Bronchial epithelial cell (primary cell): Measurements from ENCODE around the gene EGFLAM. TPM values are rescaled to one million over a fixed set of nuclear protein-coding genes. Genes with fewer than 3 reads are reported as not detected.

Source experiments
- DNase-seq: peaks from one replicate; pipeline ENCODE4 v3.0.0-alpha.2; 2010; ENCODE audit warnings: low read depth
- FAIRE-seq: peaks from 2 replicates; lab custom pipeline; 2011; peaks lifted over from hg19 to GRCh38; lab: Jason Lieb, UNC
- H3K27me3 ChIP-seq: 2 replicates; pipeline ENCODE4 v1.5.1; 2011; ENCODE audit warnings: low read length; ENCODE audit not compliant: control insufficient read depth, insufficient read depth
- H3K36me3 ChIP-seq: 2 replicates; pipeline ENCODE4 v1.5.1; 2011; ENCODE audit warnings: low read length; ENCODE audit not compliant: control insufficient read depth, insufficient read depth
- H3K4me3 ChIP-seq: 2 replicates; pipeline ENCODE4 v1.5.1; 2011; ENCODE audit warnings: mild to moderate bottlenecking, low read depth, low read length, control low read depth
- total RNA-seq: library from RNA; depleted of rRNA; stranded (reverse); fragments of >200 nt; gene quantifications from 2 replicates; pipeline ENCODE4 v1.2.1, GENCODE V29; 2014
- TF ChIP-seq, protein P1 (sequence below): IDR thresholded peaks from 2 replicates; pipeline ENCODE4 v1.5.1; 2011; ENCODE audit warnings: mild to moderate bottlenecking, moderate library complexity, low read length, control low read depth, inconsistent platforms; ENCODE audit not compliant: insufficient read depth, severe bottlenecking

Gene EGFLAM
- total RNA-seq, 1 donor from 2014 or later: 0.53 TPM

DNA sequence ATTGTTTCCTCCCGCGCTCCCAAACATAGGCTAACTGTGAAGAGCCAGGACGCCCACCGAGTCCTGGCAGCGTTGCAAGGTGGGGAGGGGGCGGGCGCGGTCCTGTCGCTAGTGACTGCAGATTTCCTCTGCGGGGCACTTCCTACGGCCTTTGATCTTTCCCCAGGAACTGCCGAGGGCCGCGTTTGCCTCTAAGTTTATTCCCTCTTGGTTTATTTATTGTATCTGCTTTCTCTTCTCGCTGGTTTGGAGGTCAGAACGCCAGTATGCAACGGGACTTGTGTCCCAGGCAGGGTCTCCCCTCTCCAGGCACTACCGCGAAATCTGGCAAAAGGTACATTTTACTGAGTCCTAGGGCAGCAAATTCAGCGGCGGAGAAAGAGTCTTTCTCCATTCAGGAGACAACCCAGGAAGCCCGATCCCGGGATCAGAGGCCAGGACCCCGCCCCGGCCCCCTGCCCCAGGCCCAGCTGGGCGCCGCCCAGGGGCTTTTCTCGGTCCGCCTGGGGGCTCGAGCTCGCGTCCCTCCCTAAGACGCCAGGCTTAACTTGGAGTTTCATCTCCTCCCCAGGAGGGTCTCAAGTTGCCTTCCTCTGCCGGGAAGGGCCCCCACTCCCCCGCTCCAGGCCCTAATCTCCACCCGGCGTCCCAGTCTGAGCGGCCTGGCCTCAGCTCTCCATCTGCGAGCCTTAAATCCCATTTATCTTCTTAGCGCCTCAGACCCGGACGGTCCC is 884 bp upstream of the EGFLAM start:
- TF ChIP-seq, protein P1, sequence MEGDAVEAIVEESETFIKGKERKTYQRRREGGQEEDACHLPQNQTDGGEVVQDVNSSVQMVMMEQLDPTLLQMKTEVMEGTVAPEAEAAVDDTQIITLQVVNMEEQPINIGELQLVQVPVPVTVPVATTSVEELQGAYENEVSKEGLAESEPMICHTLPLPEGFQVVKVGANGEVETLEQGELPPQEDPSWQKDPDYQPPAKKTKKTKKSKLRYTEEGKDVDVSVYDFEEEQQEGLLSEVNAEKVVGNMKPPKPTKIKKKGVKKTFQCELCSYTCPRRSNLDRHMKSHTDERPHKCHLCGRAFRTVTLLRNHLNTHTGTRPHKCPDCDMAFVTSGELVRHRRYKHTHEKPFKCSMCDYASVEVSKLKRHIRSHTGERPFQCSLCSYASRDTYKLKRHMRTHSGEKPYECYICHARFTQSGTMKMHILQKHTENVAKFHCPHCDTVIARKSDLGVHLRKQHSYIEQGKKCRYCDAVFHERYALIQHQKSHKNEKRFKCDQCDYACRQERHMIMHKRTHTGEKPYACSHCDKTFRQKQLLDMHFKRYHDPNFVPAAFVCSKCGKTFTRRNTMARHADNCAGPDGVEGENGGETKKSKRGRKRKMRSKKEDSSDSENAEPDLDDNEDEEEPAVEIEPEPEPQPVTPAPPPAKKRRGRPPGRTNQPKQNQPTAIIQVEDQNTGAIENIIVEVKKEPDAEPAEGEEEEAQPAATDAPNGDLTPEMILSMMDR: no peak
- Histone ChIP-seq H3K27me3 (peaks cover 33% of the 10 kb centered on the region), H3K4me3 (no peak overlapping the region), H3K36me3 (no peaks in the 10 kb centered on the region)
- DNase-seq: no peak
- no peak for FAIRE-seq

DNA sequence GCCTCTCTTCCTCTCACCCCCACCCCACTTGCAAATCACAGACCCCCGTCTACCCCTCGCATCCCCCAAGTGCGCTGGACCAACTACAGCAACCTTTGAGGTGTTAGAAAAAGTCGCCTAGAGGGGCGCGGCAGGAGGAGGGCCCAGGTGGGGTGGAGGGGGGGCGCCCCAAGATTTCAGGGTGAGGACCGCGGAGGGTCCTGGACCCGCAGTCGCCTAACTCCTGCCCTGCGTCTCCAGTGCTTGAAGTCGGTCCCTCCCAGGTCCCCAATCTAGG is 379 bp upstream of the EGFLAM start:
- Histone ChIP-seq H3K4me3 (no peak overlapping the region), H3K27me3 (peaks cover 33% of the 10 kb centered on the region), H3K36me3 (no peaks in the 10 kb centered on the region)
- FAIRE-seq: no peak
- TF ChIP-seq, protein P1: no peak
- no peak for DNase-seq

DNA sequence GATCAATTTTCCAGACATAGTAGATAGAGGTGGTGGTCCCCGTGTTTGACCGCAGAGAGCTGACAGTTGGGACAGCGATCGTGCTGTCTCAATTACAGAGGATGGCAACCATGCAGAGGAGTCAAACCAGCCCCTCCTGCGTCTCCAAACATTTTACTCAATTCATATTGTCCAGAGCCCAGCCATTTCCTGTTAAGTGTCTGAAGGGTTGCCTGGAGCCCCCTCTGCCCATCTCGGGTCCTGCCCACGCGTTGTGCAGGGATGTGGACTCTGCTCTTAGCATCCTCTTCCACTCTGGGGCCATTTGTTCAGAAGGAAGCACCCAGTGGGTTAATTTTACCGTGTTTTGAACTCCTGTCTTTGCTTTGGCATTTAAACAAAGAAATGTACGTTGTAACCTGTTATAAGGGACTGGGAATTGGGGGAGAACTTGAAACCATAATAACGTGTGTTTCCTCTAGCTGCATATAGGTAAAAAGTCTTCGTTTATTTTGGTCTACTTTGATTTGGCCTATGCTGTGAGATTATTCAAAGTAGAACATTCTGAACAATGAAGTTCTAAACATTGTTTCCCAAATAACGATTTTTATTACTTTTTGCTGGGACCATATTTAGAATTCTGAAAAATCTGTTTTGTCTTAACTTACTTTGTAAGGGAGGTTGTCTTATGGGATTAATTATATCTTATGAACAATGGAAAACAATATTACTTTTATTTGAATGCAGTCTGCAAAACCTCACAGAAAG is 876 bp downstream of the EGFLAM start:
- Histone ChIP-seq H3K36me3 (no peaks in the 10 kb centered on the region), H3K4me3 (no peak overlapping the region), H3K27me3 (peaks cover 33% of the 10 kb centered on the region)
- FAIRE-seq (no peak), DNase-seq (no peak)
- TF ChIP-seq, protein P1: no peak

DNA sequence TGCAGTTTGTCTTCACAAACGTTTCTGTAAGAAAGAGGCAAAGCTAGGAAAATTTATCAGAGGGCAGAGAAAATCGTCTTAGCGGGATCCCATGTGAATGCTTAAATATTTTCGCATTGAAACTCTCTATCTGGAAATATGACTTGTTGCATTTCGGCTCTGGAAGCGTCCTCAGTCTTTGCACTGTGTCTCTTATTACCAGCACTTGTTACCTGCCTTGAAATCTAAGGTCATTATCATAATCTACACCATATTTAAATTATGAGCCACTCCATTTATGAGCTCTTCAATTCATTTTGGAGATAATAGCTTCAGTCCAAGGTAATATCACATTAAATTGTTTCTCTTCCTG is 1.4 kb downstream of the EGFLAM start:
- no peak for DNase-seq
- Histone ChIP-seq H3K27me3 (peaks cover 36% of the 10 kb centered on the region), H3K36me3 (no peaks in the 10 kb centered on the region), H3K4me3 (no peak overlapping the region)
- FAIRE-seq: no peak
- TF ChIP-seq, protein P1: no peak

DNA sequence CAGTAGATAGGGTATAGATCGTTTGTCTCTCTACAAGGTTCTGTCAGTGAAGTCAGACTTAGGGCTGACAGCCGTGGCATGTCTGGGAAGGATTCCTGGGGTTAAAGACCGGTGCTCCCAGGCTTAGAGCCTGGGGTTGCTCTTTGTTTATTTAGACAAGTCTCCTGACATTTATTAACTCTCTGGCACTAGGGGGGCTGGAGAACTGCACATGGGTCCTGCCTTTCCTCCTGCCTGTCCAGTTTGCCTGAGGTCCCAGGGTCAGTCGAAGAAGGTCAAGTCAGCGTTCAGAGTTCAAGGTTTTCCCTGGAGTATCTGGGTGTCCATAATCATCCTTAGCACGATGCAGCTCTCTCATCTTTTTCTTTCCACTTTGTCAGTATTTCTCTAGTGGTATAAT is 5.6 kb downstream of the EGFLAM start:
- no peak overlapping the region for H3K4me3 ChIP-seq
- TF ChIP-seq, protein P1: no peak
- FAIRE-seq (no peak), DNase-seq (no peak)
- H3K27me3 ChIP-seq: peaks cover 13% of the 10 kb centered on the region
- no peaks in the 10 kb centered on the region for H3K36me3 ChIP-seq
